Effector CD4-positive, alpha-beta T cell (primary cell): Measurements from ENCODE around the gene SCGB3A1.

Source experiments
- DNase-seq: peaks from one replicate; pipeline ENCODE4 v3.0.0-alpha.2; 2020

SCGB3A1 gene

GRCh38 chr5:180586204-180586603 is 5.1 kb downstream of the SCGB3A1 start:
- no peak for DNase-seq

- DNase-seq, result no peak
Measured at GRCh38 chr5:180583738-180584137, 7.6 kb downstream of the SCGB3A1 start.

GRCh38 chr5:180580681-180581080 is 10.6 kb downstream of the SCGB3A1 start:
- no peak for DNase-seq

- no peak for DNase-seq
Measured at GRCh38 chr5:180575571-180575970, 15.7 kb downstream of the SCGB3A1 start.

GRCh38 chr5:180568914-180569313 is 22.4 kb downstream of the SCGB3A1 start:
- no peak for DNase-seq

- DNase-seq, result peak; percentile 6
Measured at GRCh38 chr5:180563994-180564393, 27.3 kb downstream of the SCGB3A1 start.

GRCh38 chr5:180558232-180558631 is 33.1 kb downstream of the SCGB3A1 start:
- no peak for DNase-seq

- DNase-seq, result no peak
Measured at GRCh38 chr5:180557217-180557809, 34.0 kb downstream of the SCGB3A1 start.

- DNase-seq, result no peak
Measured at GRCh38 chr5:180555168-180555921, 36.0 kb downstream of the SCGB3A1 start.

GRCh38 chr5:180553530-180553929 is 37.8 kb downstream of the SCGB3A1 start:
- DNase-seq, result no peak

- no peak for DNase-seq
Measured at GRCh38 chr5:180548563-180548962, 42.7 kb downstream of the SCGB3A1 start.

- DNase-seq, result no peak
Measured at GRCh38 chr5:180545248-180545647, 46.1 kb downstream of the SCGB3A1 start.

- DNase-seq, result no peak
Measured at GRCh38 chr5:180541710-180542109, 49.6 kb downstream of the SCGB3A1 start.
